ENCODE measurements around the gene MAP3K7. TPM values are rescaled to one million over a fixed set of nuclear protein-coding genes. Genes with fewer than 3 reads are reported as not detected.

The MAP3K7 gene
- total RNA-seq, 2 donors from 2014 or later: 14.0 to 17.1 TPM

- ATAC-seq: peak in 1 of 2 donors; percentile 60
- no peak for DNase-seq
- intact Hi-C loops (cut with DNase I): no loop called here
Observed at GRCh38 chr6:90468080-90468479, 118.8 kb downstream of the MAP3K7 start.

DNA sequence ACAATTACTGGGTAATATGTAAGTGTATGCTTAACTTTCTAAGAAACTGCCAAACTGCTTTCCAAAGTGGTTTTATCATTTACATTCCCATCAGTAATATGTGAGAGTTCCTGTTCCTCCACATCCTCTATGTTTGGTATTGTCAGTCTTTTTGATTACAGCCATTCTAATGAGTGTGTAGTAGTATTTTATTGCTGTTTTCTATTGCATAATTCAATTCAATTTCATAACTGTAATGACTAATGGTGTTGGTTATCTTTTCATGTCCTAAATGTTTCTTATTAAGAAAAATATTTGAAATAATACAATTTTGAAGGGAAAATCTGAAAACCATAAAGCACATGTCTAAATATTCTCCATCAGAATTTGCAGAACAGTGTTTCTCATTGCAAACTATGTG, 119.3 kb downstream of the MAP3K7 start:
- peak in 1 of 2 donors; percentile 24 for ATAC-seq
- intact Hi-C loops (cut with DNase I): no loop called here

GRCh38 chr6:90466154-90466940, 120.5 kb downstream of the MAP3K7 start:
- DNase-seq: no peak
- no peak for ATAC-seq
- intact Hi-C loops (cut with DNase I): no loop called here

More for the DNA sequence above, 119.3 kb downstream of the MAP3K7 start:
- DNase-seq: no peak

DNA sequence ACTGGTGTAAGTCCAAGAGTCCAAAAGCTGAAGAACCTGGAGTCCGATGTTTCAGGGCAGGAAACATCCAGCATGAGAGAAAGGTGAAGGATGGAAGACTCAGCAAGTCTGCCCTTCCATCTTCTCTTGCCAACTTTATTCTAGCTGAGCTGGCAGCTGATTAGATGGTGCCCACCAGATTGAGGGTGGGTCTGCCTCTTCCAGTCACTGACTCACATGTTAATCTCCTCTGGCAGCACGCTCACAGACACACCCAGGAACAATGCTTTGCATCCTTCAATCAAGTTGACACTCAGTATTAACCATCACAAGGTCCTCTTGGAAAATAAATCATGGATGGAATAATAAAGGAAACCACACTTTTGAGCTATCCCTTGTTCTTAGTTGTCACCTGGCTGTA, 121.2 kb downstream of the MAP3K7 start:
- DNase-seq: no peak
- intact Hi-C loops (cut with DNase I): no loop called here
- ATAC-seq: no peak

DNA sequence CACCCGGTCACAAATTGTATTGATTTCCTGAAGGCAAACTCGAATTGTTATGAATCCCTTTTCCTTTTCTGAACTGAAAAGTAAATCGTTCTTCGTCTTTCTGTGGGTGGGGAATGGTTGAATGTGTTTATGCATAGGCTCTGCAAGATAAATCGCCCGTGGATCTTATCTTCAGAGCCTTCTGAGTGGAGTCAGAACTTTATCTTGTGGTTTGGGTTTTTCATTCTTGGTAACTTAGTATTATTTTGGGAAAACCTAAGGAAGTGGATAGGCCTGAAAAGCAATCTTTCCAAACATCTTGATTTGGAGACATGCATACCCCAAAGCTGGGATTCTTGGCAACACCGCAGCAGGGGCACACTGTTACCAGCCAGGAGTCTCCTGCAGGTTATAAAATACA, 122.4 kb downstream of the MAP3K7 start:
- intact Hi-C loops (cut with DNase I): no loop called here
- DNase-seq (no peak), ATAC-seq (no peak)

- DNase-seq (no peak), ATAC-seq (no peak)
- intact Hi-C loops (cut with DNase I): no loop called here
Observed at GRCh38 chr6:90463874-90464273, 123.0 kb downstream of the MAP3K7 start.
